Aorta (tissue), 5 donors: ENCODE results near the gene STX16. TPM values are rescaled to one million over a fixed set of nuclear protein-coding genes. Genes with fewer than 3 reads are reported as not detected.

Experiments
- ATAC-seq: fragments of 200-7000 bp; cut with Tn5 transposase; one replicate; pipeline ENCODE4 v1.9.1; 2022; ENCODE audit warnings: moderate library complexity; ENCODE audit not compliant: low FRiP score
- DNase-seq, 2 donors: peaks; one replicate each; pipeline ENCODE4 v3.0.0-alpha.2; 2020
- H3K27ac ChIP-seq, 2 donors: one replicate each; pipeline ENCODE4 v1.5.1; 2013; ENCODE audit warnings: low read length in 2 of 2, mild to moderate bottlenecking in 2 of 2, moderate library complexity in 2 of 2, control low read depth in 1 of 2, inconsistent platforms in 1 of 2, low read depth in 1 of 2
- H3K27me3 ChIP-seq, 2 donors: one replicate each; pipeline ENCODE4 v1.6.1; 2013; ENCODE audit warnings: control low read depth in 1 of 2, low read length in 1 of 2, mild to moderate bottlenecking in 1 of 2, moderate library complexity in 1 of 2; ENCODE audit not compliant: insufficient read depth in 2 of 2, control insufficient read depth in 1 of 2
- H3K36me3 ChIP-seq, 2 donors: one replicate each; pipeline ENCODE4 v1.6.1; 2013; ENCODE audit warnings: control low read depth in 1 of 2, low read length in 1 of 2, mild to moderate bottlenecking in 1 of 2; ENCODE audit not compliant: insufficient read depth in 2 of 2, control insufficient read depth in 1 of 2
- H3K4me1 ChIP-seq, 2 donors: one replicate each; pipeline ENCODE4 v1.6.1; 2013; ENCODE audit warnings: low read length in 2 of 2, control low read depth in 1 of 2, mild to moderate bottlenecking in 1 of 2, moderate library complexity in 1 of 2; ENCODE audit not compliant: insufficient read depth in 2 of 2, control insufficient read depth in 1 of 2
- H3K4me3 ChIP-seq, 2 donors: one replicate each; pipeline ENCODE4 v1.5.1; 2013; ENCODE audit warnings: low read length in 2 of 2, control low read depth in 1 of 2, mild to moderate bottlenecking in 1 of 2
- H3K9me3 ChIP-seq: one replicate; pipeline ENCODE4 v1.6.1; 2013; ENCODE audit warnings: mild to moderate bottlenecking, low read length; ENCODE audit not compliant: control insufficient read depth
- WGBS, 2 donors: extraction: QIAGEN DNeasy Blood & Tissue Kit; methylation state at CpG; one replicate each; pipeline ENCODE4 v1.1.7; 2013; 5-methylcytosine and 5-hydroxymethylcytosine counted together
- intact Hi-C, 2 donors: fragments of 100-400 bp; cut with DNase I; formaldehyde crosslinking; loops; one replicate each; pipeline versions ENCODE4 v1.14.2 to v1.15.0; 2022
- polyA plus RNA-seq, 2 donors: library from polyadenylated mRNA; stranded (reverse); fragments of 200-250 nt; gene quantifications; one replicate each; pipeline ENCODE4 v1.2.3, GENCODE V29; 2013
- total RNA-seq, 2 donors: library from RNA; stranded (reverse); fragmentation: NEBNext Ultra II Directional; extraction: Animal tissue kit (Norgen Biotek cat#: 25700); gene quantifications; one replicate each; pipeline ENCODE4 v1.2.1, GENCODE V29; 2021
- donor health status: healthy with polysubstance abuse.
- donor health status: Bipolar disorder and iron deficiency.
- donor health status: DM: no; HTN: no; CAD: no.
- donor health status: DM: no; HTN: no; CAD: no.
- donor health status: DM: yes; HTN: yes; CAD: no.

Gene STX16
- total and polyA plus RNA-seq, 4 donors: 17.9 to 75.7 (median 59.6) TPM

DNA sequence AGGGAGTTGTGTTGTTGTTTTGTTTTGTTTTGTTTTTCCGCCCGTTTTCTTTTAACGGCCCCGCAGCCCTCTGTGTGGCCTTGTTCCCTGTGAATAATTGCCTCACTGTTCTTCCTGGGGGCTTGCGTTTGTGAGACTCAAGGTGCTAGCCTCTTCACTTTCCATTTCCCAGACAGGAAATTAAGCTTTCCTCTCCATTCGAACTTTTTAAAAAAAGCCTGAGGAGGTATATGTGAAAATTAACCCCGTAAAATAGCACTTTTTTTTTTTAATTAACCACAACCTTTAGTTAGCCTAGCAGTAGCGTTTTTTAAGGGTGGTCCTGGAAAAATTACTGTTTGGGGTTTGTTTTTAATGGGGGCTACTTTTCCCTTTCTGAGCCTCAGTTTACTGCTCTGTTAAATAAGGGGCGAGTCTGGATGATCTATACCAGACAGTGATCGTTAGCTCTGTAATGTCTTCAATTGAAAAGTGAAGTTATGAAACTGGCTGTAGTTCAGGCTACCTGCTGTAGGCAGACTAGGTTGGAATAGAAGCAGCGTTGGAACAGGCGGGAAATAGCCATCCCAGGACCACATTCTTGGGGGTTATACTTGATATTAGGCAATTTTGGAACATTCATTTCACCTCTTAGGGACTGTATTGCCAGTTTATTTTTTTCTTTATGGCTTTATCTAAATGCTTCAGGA, 1.7 kb downstream of the STX16 start:
- no peak for DNase-seq
- Histone ChIP-seq H3K27me3 (no peaks in the 10 kb centered on the region), H3K4me1 (peaks cover 3 to 4% of the 10 kb centered on the region in 2 donors), H3K27ac (peak overlapping the region in 1 of 2 donors; percentile 34), H3K9me3 (no peaks in the 10 kb centered on the region), H3K36me3 (no peaks in the 10 kb centered on the region), H3K4me3 (peak overlapping the region; percentile 78 to 81)
- intact Hi-C loops: loop anchor here (5.0 to 10.0 kb wide), 6 partner anchors 40 to 415 kb away; partner anchors contain the start of genes APCDD1L (in 1 of the 2), GNAS (in 1 of the 2), GNAS-AS1 (in 1 of the 2) and NPEPL1 (in 1 of the 2)
- 13% methylated on average over 12 of the region's 12 CpGs for WGBS, 2 donors
- ATAC-seq: no peak

DNA sequence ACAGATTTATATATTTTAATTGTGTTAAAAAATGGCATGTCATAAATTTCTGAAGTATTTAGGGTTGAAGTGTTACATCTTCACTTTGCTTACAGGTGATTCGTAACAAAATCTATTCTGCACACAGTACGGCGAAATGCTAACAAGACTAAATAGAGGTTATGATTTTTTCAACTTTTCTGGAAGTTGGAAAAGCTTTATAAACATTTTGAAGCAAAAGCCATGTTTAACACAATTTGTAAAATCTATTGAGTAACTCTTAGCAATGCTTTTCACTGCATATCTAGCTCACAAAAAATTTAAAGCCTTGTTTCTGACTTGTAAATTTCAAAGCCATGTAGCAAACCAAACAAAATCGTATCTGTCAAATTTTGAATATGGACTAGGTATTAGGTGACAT, 3.3 kb downstream of the STX16 start:
- no peak overlapping the region for H3K4me3 ChIP-seq
- intact Hi-C loops: loop anchor here (5.0 to 10.0 kb wide), 6 partner anchors 38 to 417 kb away; partner anchors contain the start of genes APCDD1L (in 1 of the 2), GNAS (in 1 of the 2), GNAS-AS1 (in 1 of the 2) and NPEPL1 (in 1 of the 2)
- ATAC-seq: no peak
- 82 to 84% methylated on average over 4 of the region's 4 CpGs for WGBS, 2 donors
- H3K9me3 ChIP-seq: no peaks in the 10 kb centered on the region
- DNase-seq: no peak
- H3K36me3 ChIP-seq: no peaks in the 10 kb centered on the region
- peaks cover 3 to 4% of the 10 kb centered on the region in 2 donors for H3K4me1 ChIP-seq
- no peaks in the 10 kb centered on the region for H3K27me3 ChIP-seq
- no peak overlapping the region for H3K27ac ChIP-seq

DNA sequence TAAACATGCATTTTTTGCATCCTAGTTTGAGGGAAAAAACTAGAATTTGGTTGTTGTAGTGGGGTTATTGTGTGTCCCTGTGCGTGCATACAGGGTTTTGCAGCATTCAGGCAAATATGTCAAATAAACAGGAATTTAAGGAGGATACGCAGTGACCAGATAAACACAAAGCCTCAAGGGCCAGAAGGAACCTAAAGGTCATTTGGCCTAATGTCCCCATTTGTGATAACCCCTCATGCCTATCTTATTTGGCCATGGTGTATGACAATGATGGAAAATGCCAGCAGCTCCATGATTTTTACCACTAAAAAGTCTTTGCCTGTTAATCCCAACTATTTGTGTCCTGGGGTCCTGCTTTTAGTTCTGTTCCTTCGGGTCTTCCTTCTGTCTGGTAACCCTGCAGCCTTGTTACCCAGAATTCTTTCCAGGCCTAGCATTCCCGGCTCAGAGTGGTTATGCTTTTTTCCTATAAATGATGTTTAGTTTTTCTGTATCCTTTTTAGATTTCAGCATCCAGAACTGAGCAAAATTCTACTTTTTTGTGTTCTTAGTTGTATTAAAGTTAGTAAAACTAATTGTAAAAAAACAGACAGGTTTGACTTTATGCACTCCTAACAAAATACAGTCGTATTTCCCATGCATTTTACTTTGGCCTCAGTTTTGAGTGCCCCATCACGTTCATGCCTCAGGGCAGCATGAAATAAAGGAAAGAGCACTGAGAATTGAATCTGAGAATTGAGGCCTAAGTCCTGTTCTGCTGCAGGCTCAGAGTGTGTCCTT, 4.4 kb downstream of the STX16 start:
- ATAC-seq (no peak), DNase-seq (no peak)
- WGBS, 2 donors: 54 to 59% methylated on average over 6 of the region's 6 CpGs
- H3K4me1 ChIP-seq: peaks cover 3 to 4% of the 10 kb centered on the region in 2 donors
- H3K9me3 ChIP-seq: no peaks in the 10 kb centered on the region
- no peaks in the 10 kb centered on the region for H3K27me3 ChIP-seq
- no peaks in the 10 kb centered on the region for H3K36me3 ChIP-seq
- H3K4me3 ChIP-seq: no peak overlapping the region
- no peak overlapping the region for H3K27ac ChIP-seq
- intact Hi-C loops: loop anchor here in 1 of 2 donors (5.0 to 10.0 kb wide), 4 partner anchors 37 to 351 kb away; partner anchors contain the start of genes APCDD1L, NPEPL1, RAB22A and VAPB

DNA sequence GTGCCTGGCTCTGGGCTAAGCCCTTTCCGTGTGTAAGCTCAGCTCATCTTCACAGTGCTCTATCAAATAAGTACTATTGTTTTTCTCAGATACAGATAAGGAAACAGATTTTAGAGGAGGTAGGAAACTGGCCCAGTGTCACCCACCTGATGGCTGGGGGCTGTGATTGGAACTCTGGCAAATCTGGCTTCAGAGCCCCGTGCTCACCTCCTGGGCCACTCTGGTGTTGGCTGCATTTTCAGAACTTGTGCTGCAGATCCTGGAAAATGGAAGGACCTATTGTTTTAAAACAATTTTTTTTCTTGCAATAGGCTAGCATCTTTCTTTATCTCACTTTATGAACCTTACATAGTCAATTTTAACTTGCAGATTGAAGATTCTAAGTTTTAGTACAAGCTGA, 5.7 kb downstream of the STX16 start:
- 29 to 36% methylated on average over 2 of the region's 2 CpGs for WGBS, 2 donors
- no peak overlapping the region for H3K27ac ChIP-seq
- H3K27me3 ChIP-seq: no peaks in the 10 kb centered on the region
- H3K4me1 ChIP-seq: peaks cover 3 to 4% of the 10 kb centered on the region in 2 donors
- intact Hi-C loops: loop anchor here in 1 of 2 donors (5.0 to 10.0 kb wide), 4 partner anchors 35 to 352 kb away; partner anchors contain the start of genes APCDD1L, NPEPL1, RAB22A and VAPB
- no peak overlapping the region for H3K4me3 ChIP-seq
- DNase-seq (no peak), ATAC-seq (no peak)
- no peaks in the 10 kb centered on the region for H3K9me3 ChIP-seq
- peaks cover 0 to 4% of the 10 kb centered on the region in 2 donors for H3K36me3 ChIP-seq

DNA sequence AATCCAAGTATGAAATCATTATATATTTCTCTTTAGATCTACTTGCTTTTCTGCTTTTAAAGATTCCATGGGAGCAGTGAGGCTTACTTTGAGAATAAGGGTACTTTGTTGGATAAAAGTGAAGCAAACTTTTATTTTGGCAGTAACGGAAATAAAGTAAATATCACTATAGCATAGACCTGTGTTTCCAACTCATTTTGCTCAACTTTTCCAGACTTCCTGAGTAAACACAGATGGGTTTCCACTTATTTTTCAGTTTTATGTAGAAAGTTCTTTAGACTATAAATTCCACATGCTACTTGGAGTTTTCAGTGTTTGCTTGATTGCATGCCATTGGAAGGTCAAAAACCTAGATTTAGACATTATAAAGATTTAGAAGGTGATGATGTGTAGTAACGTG, 6.2 kb downstream of the STX16 start:
- Histone ChIP-seq H3K27me3 (no peaks in the 10 kb centered on the region), H3K27ac (no peak overlapping the region), H3K36me3 (peaks cover 0 to 4% of the 10 kb centered on the region in 2 donors), H3K9me3 (no peaks in the 10 kb centered on the region), H3K4me3 (no peak overlapping the region), H3K4me1 (peaks cover 3 to 4% of the 10 kb centered on the region in 2 donors)
- DNase-seq (no peak), ATAC-seq (no peak)
- intact Hi-C loops: loop anchor here in 1 of 2 donors (5.0 to 10.0 kb wide), 4 partner anchors 35 to 352 kb away; partner anchors contain the start of genes APCDD1L, NPEPL1, RAB22A and VAPB
- WGBS, 2 donors: 43 to 47% methylated on average over 2 of the region's 2 CpGs

DNA sequence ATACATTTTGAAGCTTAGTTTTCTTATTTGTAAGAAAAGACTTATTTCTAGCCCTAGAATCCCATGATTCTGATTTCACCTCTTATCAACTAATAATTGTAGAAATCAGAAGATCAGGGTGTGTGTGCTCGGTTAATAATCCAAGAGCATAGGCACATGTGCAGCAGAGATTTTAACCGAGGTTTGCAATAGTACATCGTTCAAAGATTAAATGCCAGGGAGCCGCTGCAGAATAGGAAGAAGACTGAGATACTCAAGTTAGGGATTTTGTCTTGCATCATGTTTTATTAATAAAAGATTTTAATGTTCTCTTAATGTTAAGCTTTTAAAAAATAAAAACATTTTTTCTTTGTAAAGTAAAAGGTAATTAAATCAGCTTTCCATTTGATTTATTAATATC, 6.9 kb downstream of the STX16 start:
- Histone ChIP-seq H3K9me3 (no peaks in the 10 kb centered on the region), H3K36me3 (peaks cover 0 to 4% of the 10 kb centered on the region in 2 donors), H3K4me3 (no peak overlapping the region), H3K27me3 (no peaks in the 10 kb centered on the region), H3K4me1 (peaks cover 3 to 4% of the 10 kb centered on the region in 2 donors), H3K27ac (no peak overlapping the region)
- no peak for DNase-seq
- 57 to 58% methylated on average over 4 of the region's 4 CpGs for WGBS, 2 donors
- intact Hi-C loops: loop anchor here in 1 of 2 donors (5.0 to 10.0 kb wide), 4 partner anchors 34 to 353 kb away; partner anchors contain the start of genes APCDD1L, NPEPL1, RAB22A and VAPB
- ATAC-seq: no peak

DNA sequence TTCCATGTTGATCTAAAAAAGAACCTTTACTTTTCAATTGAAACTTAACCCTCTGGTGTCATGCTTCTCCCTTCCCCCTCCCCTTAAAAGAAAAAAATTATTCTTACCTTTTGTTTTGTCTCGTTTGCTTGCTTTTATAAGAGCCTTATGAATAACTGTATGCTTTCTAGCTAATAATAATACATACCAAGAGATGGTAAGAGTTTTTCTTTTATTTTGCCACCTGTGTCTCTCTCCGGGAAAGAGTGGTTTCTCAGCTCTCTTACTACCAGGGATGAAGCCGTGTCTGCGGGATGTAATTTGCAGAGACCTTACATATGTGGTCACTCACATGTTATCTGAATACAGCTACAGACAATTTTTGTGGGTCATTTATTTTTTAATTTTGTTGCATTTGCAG, 7.7 kb downstream of the STX16 start:
- no peak for DNase-seq
- intact Hi-C loops: loop anchor here in 1 of 2 donors (5.0 to 10.0 kb wide), 4 partner anchors 34 to 354 kb away; partner anchors contain the start of genes APCDD1L, NPEPL1, RAB22A and VAPB
- Histone ChIP-seq H3K27me3 (no peaks in the 10 kb centered on the region), H3K4me1 (peaks cover 3 to 4% of the 10 kb centered on the region in 2 donors), H3K36me3 (peaks cover under 1 to 4% of the 10 kb centered on the region in 2 donors), H3K27ac (no peak overlapping the region), H3K9me3 (no peaks in the 10 kb centered on the region), H3K4me3 (no peak overlapping the region)
- no peak for ATAC-seq
- WGBS, 2 donors: 73% methylated on average over 4 of the region's 4 CpGs

DNA sequence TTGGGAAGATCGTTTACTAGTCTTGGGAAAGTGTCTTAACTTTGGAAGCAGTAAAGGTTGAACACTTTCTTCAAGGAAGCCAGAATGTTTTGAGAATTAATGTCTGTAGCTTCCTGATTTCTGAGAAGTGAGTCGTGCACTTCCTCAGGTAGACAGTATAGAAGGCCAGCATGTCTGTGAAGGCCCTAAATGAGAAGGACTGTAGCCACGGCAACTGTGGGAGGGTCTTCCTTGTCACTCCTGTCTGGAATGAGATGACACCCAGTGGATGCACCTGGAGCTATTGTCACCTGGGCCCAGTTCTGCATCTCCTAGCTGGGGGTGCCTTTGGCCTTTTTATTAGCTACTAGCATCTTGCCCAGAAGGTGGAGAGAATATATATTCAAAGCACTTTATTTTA, 8.8 kb downstream of the STX16 start:
- ATAC-seq (no peak), DNase-seq (no peak)
- H3K27me3 ChIP-seq: no peaks in the 10 kb centered on the region
- intact Hi-C loops: loop anchor here in 1 of 2 donors (5.0 to 10.0 kb wide), 4 partner anchors 32 to 355 kb away; partner anchors contain the start of genes APCDD1L, NPEPL1, RAB22A and VAPB
- H3K4me1 ChIP-seq: peaks cover 3 to 4% of the 10 kb centered on the region in 2 donors
- WGBS, 2 donors: 59 to 68% methylated on average over 3 of the region's 3 CpGs
- no peaks in the 10 kb centered on the region for H3K9me3 ChIP-seq
- peaks cover 1 to 4% of the 10 kb centered on the region in 2 donors for H3K36me3 ChIP-seq
- H3K4me3 ChIP-seq: no peak overlapping the region
- no peak overlapping the region for H3K27ac ChIP-seq
